Measurements from ENCODE around the gene VIPAS39. TPM values are rescaled to one million over a fixed set of nuclear protein-coding genes. Genes with fewer than 3 reads are reported as not detected.

The VIPAS39 gene
- total RNA-seq: 10 to 100 TPM; 13.2 to 15.3 (median 13.8) TPM

GRCh38 chr14:77457522-77458248 lies at the start of gene VIPAS39, which contains the start of gene AHSA1:
Gene VIPAS39, minus strand, starts transcription at chr14:77457601. Its CDS starts 3,499 bp downstream, at chr14:77454102.
Gene AHSA1, plus strand, starts transcription at chr14:77458093. Its CDS starts 97 bp downstream, at chr14:77458190.
- intact Hi-C loops (cut with DNase I): no loop called here
- H3K27ac ChIP-seq: peak within 1 kb of the TSS; percentile 88 to 96 (median 94)
- TF ChIP-seq CTCF (IDR thresholded peaks at IDR 0.05): no peak
- peak in 3 of 4 donors; percentile 54 to 74 (median 66) for TF ChIP-seq POLR2A (IDR thresholded peaks at IDR 0.05)
- no peaks in the 10 kb centered on the region for H3K9me3 ChIP-seq
- DNase-seq: peak; percentile 92
- H3K36me3 ChIP-seq: peaks cover 16 to 44% (median 30%) of the 10 kb centered on the region in 3 donors
- no peaks in the 10 kb centered on the region for H3K27me3 ChIP-seq
- 0 to 1% methylated on average over 26 to 39 of the region's 50 CpGs for WGBS, 2 donors
- H3K4me1 ChIP-seq: peaks cover 0 to 38% (median 19%) of the 10 kb centered on the region in 3 donors
- peak within 1 kb of the TSS; percentile 83 to 99 (median 88) for H3K4me3 ChIP-seq

- WGBS, 2 donors: 66 to 76% methylated on average over 4 of the region's 4 CpGs
- H3K27me3 ChIP-seq: peaks cover 0 to 9% (median 0%) of the 10 kb centered on the region in 4 donors
- intact Hi-C loops (cut with DNase I): no loop called here
- H3K4me1 ChIP-seq: no peaks in the 10 kb centered on the region
- no peak overlapping the region for H3K27ac ChIP-seq
- H3K4me3 ChIP-seq: no peak overlapping the region
- no peaks in the 10 kb centered on the region for H3K9me3 ChIP-seq
- no peak for TF ChIP-seq CTCF (IDR thresholded peaks at IDR 0.05)
- TF ChIP-seq POLR2A (IDR thresholded peaks at IDR 0.05): no peak
- peaks cover 0 to 36% (median 0%) of the 10 kb centered on the region in 3 donors for H3K36me3 ChIP-seq
- no peak for DNase-seq
These were observed 47.6 kb upstream of the VIPAS39 start for GRCh38 chr14:77505031-77505430.

GRCh38 chr14:77503138-77503537 lies 45.7 kb upstream of the VIPAS39 start:
- no peak overlapping the region for H3K4me3 ChIP-seq
- DNase-seq: no peak
- 89 to 97% methylated on average over 5 of the region's 5 CpGs for WGBS, 2 donors
- peaks cover 0 to 28% (median 3%) of the 10 kb centered on the region in 4 donors for H3K27me3 ChIP-seq
- TF ChIP-seq POLR2A (IDR thresholded peaks at IDR 0.05) (no peak), CTCF (IDR thresholded peaks at IDR 0.05) (no peak)
- H3K9me3 ChIP-seq: no peaks in the 10 kb centered on the region
- H3K4me1 ChIP-seq: peaks cover 4 to 16% (median 8%) of the 10 kb centered on the region in 3 donors
- intact Hi-C loops (cut with DNase I): no loop called here
- no peak overlapping the region for H3K27ac ChIP-seq
- H3K36me3 ChIP-seq: peaks cover 0 to 17% (median 0%) of the 10 kb centered on the region in 3 donors

- peaks cover 0 to 8% (median 0%) of the 10 kb centered on the region in 3 donors for H3K36me3 ChIP-seq
- no peaks in the 10 kb centered on the region for H3K9me3 ChIP-seq
- peaks cover 0 to 37% (median 5%) of the 10 kb centered on the region in 4 donors for H3K27me3 ChIP-seq
- WGBS, 2 donors: 80 to 81% methylated on average over 11 of the region's 11 CpGs
- no peak overlapping the region for H3K27ac ChIP-seq
- H3K4me3 ChIP-seq: no peak overlapping the region
- no peak for TF ChIP-seq POLR2A (IDR thresholded peaks at IDR 0.05)
- no peak for TF ChIP-seq CTCF (IDR thresholded peaks at IDR 0.05)
- no peak for DNase-seq
- H3K4me1 ChIP-seq: peaks cover 6 to 21% (median 12%) of the 10 kb centered on the region in 3 donors
- intact Hi-C loops (cut with DNase I): no loop called here
These were observed 44.8 kb upstream of the VIPAS39 start for GRCh38 chr14:77502109-77502782.

All from esophagus squamous epithelium (tissue), 5 donors.